Central memory CD8-positive, alpha-beta T cell (primary cell): ENCODE results near the gene NOL4L.
A peak's percentile ranks its signal among the peaks of the same experiment; 100 is the strongest.
"Not testable (repeated sequence)": the region's sequence is repeated elsewhere in the genome, so short reads cannot be mapped to it uniquely, and the experiment has no call there.

Source experiments
- ATAC-seq: fragments of 150-1000 bp; cut with Tn5 transposase; replicated peaks from 2 replicates; pipeline ENCODE4 v1.10.0; 2022; ENCODE audit warnings: mild to moderate bottlenecking, moderate FRiP score, moderate number of reproducible peaks; ENCODE audit not compliant: poor library complexity, severe bottlenecking; ENCODE audit errors: extremely low read depth
- DNase-seq, 2 donors: peaks; one replicate each; pipeline ENCODE4 v3.0.0; 2021; ENCODE audit warnings: low spot score in 2 of 2
- H3K27ac Mint-ChIP-seq: one replicate; pipeline ENCODE4 v1.8.0; 2022; ENCODE audit warnings: low read depth, mild to moderate bottlenecking, moderate library complexity, mixed read lengths
- H3K27me3 Mint-ChIP-seq: one replicate; pipeline ENCODE4 v1.8.0; 2022; ENCODE audit warnings: mixed read lengths
- H3K36me3 Mint-ChIP-seq: one replicate; pipeline ENCODE4 v1.8.0; 2022; ENCODE audit warnings: mild to moderate bottlenecking, moderate library complexity, mixed read lengths; ENCODE audit not compliant: insufficient read depth
- H3K4me1 Mint-ChIP-seq: one replicate; pipeline ENCODE4 v1.8.0; 2022; ENCODE audit warnings: mixed read lengths
- H3K4me3 Mint-ChIP-seq: one replicate; pipeline ENCODE4 v1.8.0; 2022; ENCODE audit warnings: mild to moderate bottlenecking, moderate library complexity, mixed read lengths
- H3K9me3 Mint-ChIP-seq: one replicate; pipeline ENCODE4 v1.8.0; 2022; ENCODE audit warnings: mixed read lengths

NOL4L gene

DNA sequence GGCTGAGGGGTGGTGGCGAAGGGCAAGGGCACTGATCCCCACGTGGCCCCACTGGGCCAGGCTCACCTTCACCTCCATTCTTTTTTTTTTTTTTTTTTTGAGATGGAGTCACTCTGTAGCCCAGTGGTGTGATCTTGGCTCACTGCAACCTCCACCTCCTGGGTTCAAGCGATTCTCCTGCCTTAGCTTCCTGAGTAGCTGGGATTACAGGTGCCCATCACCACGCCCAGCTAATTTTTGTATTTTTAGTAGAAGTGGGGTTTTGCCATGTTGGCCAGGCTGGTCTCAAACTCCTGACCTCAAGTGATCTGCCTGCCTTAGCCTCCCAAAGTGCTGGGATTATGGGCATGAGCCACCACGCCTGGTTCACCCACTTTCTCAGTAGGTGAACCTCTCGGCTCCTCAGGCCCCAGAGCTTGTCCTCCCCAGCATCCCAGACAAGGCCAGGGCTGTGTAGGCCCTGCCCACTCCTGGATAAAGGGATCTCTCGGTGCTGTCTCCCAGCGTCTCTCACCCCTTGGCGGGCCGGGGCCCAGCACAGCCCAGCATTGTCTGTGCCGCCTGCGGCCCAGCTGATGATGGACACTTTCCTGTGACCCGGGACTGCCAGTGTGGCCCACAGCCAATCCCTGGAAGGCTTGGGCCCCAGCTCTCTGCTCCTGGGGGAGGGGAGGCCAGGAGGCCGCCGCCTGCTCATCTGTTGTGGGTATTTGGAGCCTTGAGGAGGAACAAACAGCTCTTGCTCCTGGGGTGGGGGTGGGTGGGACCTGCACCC, 119.0 kb downstream of the NOL4L start:
- not testable (repeated sequence) for H3K27me3 Mint-ChIP-seq, H3K9me3 Mint-ChIP-seq, H3K4me3 Mint-ChIP-seq, H3K4me1 Mint-ChIP-seq, ATAC-seq, DNase-seq
- Mint-ChIP-seq H3K36me3 (peaks cover 17% of the 10 kb centered on the region), H3K27ac (peak overlapping the region; percentile 62)

GRCh38 chr20:32465092-32465900, 119.8 kb downstream of the NOL4L start:
- H3K27me3 Mint-ChIP-seq: no peaks in the 10 kb centered on the region
- H3K27ac Mint-ChIP-seq: peak overlapping the region; percentile 62
- ATAC-seq: no peak
- no peak overlapping the region for H3K4me3 Mint-ChIP-seq
- peaks cover 17% of the 10 kb centered on the region for H3K36me3 Mint-ChIP-seq
- no peaks in the 10 kb centered on the region for H3K9me3 Mint-ChIP-seq
- DNase-seq: no peak
- H3K4me1 Mint-ChIP-seq: no peaks in the 10 kb centered on the region

DNA sequence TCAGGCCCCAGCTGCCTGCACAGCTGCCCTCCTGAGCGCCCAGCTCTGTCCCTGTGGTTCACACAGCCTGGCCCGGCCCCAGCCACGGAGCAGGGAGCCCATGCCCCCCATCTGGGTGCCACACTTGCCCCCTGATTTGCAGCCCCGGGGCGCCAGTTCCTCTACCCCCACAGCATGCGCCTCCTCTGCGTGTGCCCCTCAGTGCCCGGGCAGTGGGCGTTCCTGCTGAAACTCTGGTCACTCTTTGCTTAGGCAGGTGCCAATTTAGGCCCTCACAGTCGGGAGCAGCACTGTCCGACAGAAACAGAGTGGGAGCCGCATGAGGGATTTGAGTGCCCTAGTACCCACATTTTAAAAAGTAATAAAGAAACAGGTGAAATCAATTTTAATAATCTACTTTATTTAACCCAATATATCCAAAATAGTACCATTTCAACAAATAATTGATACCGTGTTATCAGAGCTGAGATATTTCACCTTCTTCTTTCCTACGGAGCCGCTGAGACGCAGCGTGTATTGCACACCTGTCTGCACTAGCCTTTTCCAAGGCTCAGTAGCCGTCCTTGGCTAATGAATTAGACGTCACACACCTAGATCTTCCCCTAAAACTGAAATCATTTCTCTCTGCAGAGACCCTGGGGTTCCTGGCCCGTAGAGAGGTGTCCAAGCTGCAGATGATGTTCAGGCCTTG, 120.6 kb downstream of the NOL4L start:
- H3K4me1 Mint-ChIP-seq: no peaks in the 10 kb centered on the region
- no peak for DNase-seq
- no peak for ATAC-seq
- peaks cover 19% of the 10 kb centered on the region for H3K36me3 Mint-ChIP-seq
- H3K27ac Mint-ChIP-seq: no peak overlapping the region
- no peaks in the 10 kb centered on the region for H3K9me3 Mint-ChIP-seq
- H3K4me3 Mint-ChIP-seq: no peak overlapping the region
- H3K27me3 Mint-ChIP-seq: no peaks in the 10 kb centered on the region

GRCh38 chr20:32463642-32464400, 121.3 kb downstream of the NOL4L start:
- Mint-ChIP-seq H3K4me1 (no peaks in the 10 kb centered on the region), H3K27ac (no peak overlapping the region), H3K4me3 (no peak overlapping the region), H3K9me3 (no peaks in the 10 kb centered on the region), H3K36me3 (peaks cover 23% of the 10 kb centered on the region), H3K27me3 (no peaks in the 10 kb centered on the region)
- DNase-seq: no peak
- ATAC-seq: no peak

GRCh38 chr20:32462900-32463641, 122.1 kb downstream of the NOL4L start:
- no peak for ATAC-seq
- Mint-ChIP-seq H3K9me3 (no peaks in the 10 kb centered on the region), H3K4me3 (no peak overlapping the region), H3K4me1 (peaks cover 7% of the 10 kb centered on the region), H3K27me3 (no peaks in the 10 kb centered on the region), H3K27ac (no peak overlapping the region), H3K36me3 (peaks cover 24% of the 10 kb centered on the region)
- no peak for DNase-seq

DNA sequence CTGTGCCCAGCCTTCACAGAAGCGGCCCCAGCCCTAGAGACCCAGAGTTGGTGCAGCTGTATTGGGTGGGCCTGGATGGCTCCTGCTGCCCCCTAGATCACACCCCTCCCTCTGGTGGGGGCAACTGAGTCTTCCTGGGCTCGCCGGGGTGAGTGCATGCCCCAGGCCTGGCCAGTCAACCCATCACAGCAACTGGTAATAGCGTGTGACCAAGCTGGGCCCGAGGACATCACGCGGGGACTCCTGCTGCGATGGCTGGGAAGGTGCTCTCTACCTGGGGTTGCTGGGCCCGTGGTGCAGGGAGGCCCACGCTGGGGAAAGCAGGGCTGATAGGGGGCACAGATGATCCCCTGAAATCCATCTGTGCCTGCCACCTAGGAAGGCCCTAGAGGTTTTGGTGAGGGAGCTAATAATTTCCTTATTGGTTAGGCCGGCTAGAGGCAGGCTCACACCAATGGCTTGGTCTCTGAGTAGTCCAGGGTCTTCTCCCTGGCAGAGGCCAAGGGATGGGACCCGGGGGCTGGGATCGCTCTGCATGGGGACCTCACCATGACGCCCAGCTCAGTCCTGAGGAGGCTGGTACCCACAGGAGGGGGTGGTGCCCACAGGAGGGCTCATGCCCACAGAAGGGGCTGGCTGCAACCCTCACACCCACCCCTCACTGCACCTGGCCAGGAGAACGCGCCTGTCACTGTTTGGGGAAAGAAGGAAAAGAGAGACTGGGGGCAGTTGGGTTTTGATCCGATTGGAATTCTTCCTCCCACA, 123.1 kb downstream of the NOL4L start:
- Mint-ChIP-seq H3K9me3 (no peaks in the 10 kb centered on the region), H3K27ac (peak overlapping the region; percentile 41), H3K4me1 (peaks cover 10% of the 10 kb centered on the region), H3K36me3 (peaks cover 24% of the 10 kb centered on the region), H3K27me3 (no peaks in the 10 kb centered on the region), H3K4me3 (no peak overlapping the region)
- ATAC-seq: no peak
- no peak for DNase-seq

DNA sequence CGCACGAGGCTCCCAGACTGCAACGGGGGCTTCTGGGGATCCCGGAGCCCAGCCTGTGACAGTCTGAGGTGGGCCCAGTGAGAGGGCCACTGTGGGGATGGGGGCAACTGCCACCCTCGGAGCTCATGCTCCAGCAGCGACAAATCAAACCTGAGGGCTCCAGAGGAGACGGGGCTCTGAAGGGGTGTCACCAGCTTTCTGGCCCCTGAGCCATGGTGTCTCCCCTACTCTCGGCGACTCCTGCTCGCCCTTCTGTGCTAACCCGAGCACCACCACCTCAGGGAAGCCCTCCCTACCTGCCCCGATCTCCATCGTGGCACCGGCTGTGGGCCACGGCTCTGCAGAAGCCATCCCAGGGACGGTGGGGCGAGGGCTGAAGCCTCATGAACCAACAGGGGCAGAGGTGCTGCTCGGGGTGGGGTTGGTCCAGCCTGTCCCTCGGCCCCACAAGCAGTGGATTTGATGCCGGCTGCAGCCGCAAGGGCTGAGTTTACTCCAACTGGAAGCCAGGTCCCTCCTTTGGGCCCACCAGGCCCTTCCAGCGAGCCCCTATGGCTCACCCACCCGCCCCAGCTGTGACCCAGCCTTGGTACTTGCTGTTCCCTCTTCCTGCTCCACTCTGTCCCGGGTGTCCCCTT, 124.3 kb downstream of the NOL4L start:
- no peaks in the 10 kb centered on the region for H3K9me3 Mint-ChIP-seq
- peaks cover 26% of the 10 kb centered on the region for H3K36me3 Mint-ChIP-seq
- ATAC-seq (no peak), DNase-seq (no peak)
- no peak overlapping the region for H3K4me3 Mint-ChIP-seq
- H3K4me1 Mint-ChIP-seq: peaks cover 10% of the 10 kb centered on the region
- no peaks in the 10 kb centered on the region for H3K27me3 Mint-ChIP-seq
- no peak overlapping the region for H3K27ac Mint-ChIP-seq

DNA sequence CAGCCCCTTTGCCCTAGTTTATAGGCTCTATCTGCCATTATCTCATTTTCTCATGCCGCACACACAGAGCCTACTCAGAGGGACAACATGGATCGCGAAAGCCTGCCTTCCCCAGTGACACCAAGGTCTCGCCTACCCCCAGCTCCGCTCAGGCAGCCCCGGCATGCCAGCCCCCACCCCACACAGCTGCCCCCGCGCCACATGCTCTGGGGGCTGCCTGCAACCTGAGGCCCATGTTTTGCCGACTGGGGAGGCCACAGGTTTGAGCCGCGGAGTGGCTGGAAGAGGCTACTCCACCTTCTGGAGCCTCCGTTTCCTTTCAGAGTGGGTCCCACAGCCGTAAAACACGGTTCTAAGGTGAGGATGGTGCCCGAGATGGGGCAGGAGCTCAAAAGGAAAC, 124.9 kb downstream of the NOL4L start:
- DNase-seq (no peak), ATAC-seq (no peak)
- H3K4me1 Mint-ChIP-seq: peaks cover 10% of the 10 kb centered on the region
- no peaks in the 10 kb centered on the region for H3K27me3 Mint-ChIP-seq
- H3K27ac Mint-ChIP-seq: no peak overlapping the region
- H3K9me3 Mint-ChIP-seq: no peaks in the 10 kb centered on the region
- H3K4me3 Mint-ChIP-seq: no peak overlapping the region
- H3K36me3 Mint-ChIP-seq: peaks cover 24% of the 10 kb centered on the region

DNA sequence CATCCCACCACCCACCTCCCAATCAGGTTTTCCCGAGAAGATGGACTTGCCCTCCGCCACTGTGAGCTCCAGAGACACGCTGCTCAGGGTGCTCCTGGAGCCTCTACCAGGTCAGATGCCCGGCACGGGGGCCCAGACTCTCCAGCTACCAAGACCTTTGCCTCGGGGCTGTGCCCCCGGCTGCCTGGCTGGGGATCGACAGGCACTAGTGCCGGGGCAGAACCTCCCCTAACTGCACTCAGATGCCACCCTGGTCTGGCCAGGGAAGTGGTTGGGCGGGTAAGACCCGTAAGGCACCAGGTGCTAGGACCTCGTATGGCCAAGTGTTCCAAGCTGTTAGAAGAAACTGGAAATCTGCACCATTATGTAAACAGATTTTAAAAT, 126.3 kb downstream of the NOL4L start:
- Mint-ChIP-seq H3K9me3 (no peaks in the 10 kb centered on the region), H3K27ac (peak overlapping the region; percentile 82)
- no peak for ATAC-seq

DNA sequence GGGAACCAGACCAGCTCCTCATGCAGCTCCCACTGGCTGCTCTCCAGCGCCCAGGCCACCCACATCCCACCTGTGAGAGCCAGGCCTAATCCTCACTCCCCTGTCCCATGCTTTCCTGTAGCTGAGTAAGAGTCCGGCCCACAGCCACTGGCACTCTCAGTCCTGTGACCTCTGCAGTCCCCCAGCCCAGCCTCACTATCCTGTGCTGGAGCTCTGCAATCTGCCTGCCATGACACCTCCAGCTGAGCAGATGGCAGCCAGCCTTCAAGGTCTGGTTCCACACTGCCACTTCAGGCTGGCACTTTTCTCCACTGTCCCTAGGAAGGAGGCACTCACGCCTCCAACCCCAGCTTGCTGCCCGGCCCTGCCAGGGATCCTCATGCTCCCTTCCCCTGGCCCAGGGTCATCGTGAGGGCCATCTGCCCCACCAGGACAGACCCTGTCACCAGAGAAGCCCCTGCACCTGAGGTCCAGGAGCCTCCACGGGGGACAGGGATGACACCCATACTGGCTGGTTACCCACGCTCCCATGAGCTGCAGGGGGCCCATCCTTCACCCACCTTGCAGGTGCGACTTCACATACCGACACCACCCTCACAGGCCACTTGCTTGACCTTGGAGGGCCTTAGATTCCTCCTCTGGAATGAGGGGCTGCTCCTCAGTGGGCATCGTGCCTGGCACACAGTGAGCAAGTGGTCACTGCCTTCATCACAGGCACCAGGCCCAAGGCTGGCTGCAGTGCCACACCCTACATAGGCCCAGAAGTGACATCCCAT, 126.9 kb downstream of the NOL4L start:
- H3K27ac Mint-ChIP-seq: peak overlapping the region; percentile 82
- DNase-seq (no peak), ATAC-seq (no peak)
- H3K36me3 Mint-ChIP-seq: peaks cover 23% of the 10 kb centered on the region
- no peaks in the 10 kb centered on the region for H3K27me3 Mint-ChIP-seq
- H3K4me1 Mint-ChIP-seq: peaks cover 10% of the 10 kb centered on the region
- H3K9me3 Mint-ChIP-seq: no peaks in the 10 kb centered on the region
- H3K4me3 Mint-ChIP-seq: no peak overlapping the region

More for the DNA sequence above, 126.3 kb downstream of the NOL4L start:
- Mint-ChIP-seq H3K4me3 (no peak overlapping the region), H3K4me1 (peaks cover 10% of the 10 kb centered on the region), H3K36me3 (peaks cover 22% of the 10 kb centered on the region), H3K27me3 (no peaks in the 10 kb centered on the region)
- DNase-seq: no peak
